A673 (cell line): ENCODE results near the gene SLX4. TPM values are rescaled to one million over a fixed set of nuclear protein-coding genes. Genes with fewer than 3 reads are reported as not detected.

ENCODE experiments used
- BruUV-seq: library from RNA; stranded (reverse); fragments of 400-500 nt; replicated peaks from 2 replicates; lab custom pipeline; 2021; lab: Mats Ljungman, UMichigan
- CTCF ChIA-PET: fragments of 300-600 bp; sonication (Branson Sonifier 250); formaldehyde crosslinking; loops from one replicate; lab custom pipeline; 2022; ENCODE audit warnings: antibody characterized with exemption; lab: Charles Lee
- POLR2A ChIA-PET: fragments of 300-600 bp; sonication (Branson Sonifier 250); formaldehyde crosslinking; loops from one replicate; lab custom pipeline; 2022; ENCODE audit warnings: antibody characterized with exemption; ENCODE audit not compliant: low non-redundant PET; lab: Charles Lee
- DNase-seq: peaks from one replicate; pipeline ENCODE4 v3.0.0-alpha.2; 2015; ENCODE audit warnings: low spot score
- H3K27ac ChIP-seq: fragments of 200-600 bp; sonication (generic); 2 replicates; pipeline ENCODE4 v1.5.1; 2016; ENCODE audit warnings: mixed run types, low read depth, mild to moderate bottlenecking, mixed read lengths, antibody characterized with exemption, low read length; ENCODE audit not compliant: poor library complexity, severe bottlenecking
- H3K27me3 ChIP-seq: fragments of 200-600 bp; sonication (generic); replicated peaks from 2 replicates; pipeline ENCODE4 v1.6.1; 2017; ENCODE audit warnings: mixed run types, low read depth, mild to moderate bottlenecking, mixed read lengths, antibody characterized with exemption, low read length; ENCODE audit not compliant: insufficient read depth, poor library complexity
- H3K36me3 ChIP-seq: fragments of 200-600 bp; sonication (generic); 2 replicates; pipeline ENCODE4 v1.6.1; 2016; ENCODE audit warnings: mixed run types, mild to moderate bottlenecking, mixed read lengths, antibody characterized with exemption, low read length; ENCODE audit not compliant: insufficient read depth, poor library complexity, severe bottlenecking
- H3K4me1 ChIP-seq: fragments of 200-600 bp; sonication (generic); 2 replicates; pipeline ENCODE4 v1.6.1; 2017; ENCODE audit warnings: mixed run types, mild to moderate bottlenecking, mixed read lengths, antibody characterized with exemption, low read length; ENCODE audit not compliant: insufficient read depth, poor library complexity, severe bottlenecking
- H3K4me3 ChIP-seq: fragments of 200-600 bp; sonication (generic); 2 replicates; pipeline ENCODE4 v1.5.1; 2016; ENCODE audit warnings: low read depth, mixed run types, mild to moderate bottlenecking, mixed read lengths, low read length; ENCODE audit not compliant: poor library complexity, severe bottlenecking
- H3K9me3 ChIP-seq: fragments of 200-600 bp; sonication (generic); 2 replicates; pipeline ENCODE4 v1.6.1; 2016; ENCODE audit warnings: mixed run types, low read depth, mild to moderate bottlenecking, mixed read lengths, antibody characterized with exemption, low read length; ENCODE audit not compliant: poor library complexity, severe bottlenecking
- CTCF ChIP-seq: fragments of 300-800, 200-600 bp; sonication (generic); conservative IDR thresholded peaks from 2 replicates; pipeline ENCODE4 v1.5.1; 2017; ENCODE audit warnings: low read depth, mild to moderate bottlenecking, antibody characterized with exemption, low read length, moderate library complexity, mixed read lengths
- EZH2 ChIP-seq: fragments of 200-600 bp; sonication (generic); IDR thresholded peaks from 2 replicates; pipeline ENCODE4 v1.6.1; 2017; ENCODE audit warnings: borderline replicate concordance, low read depth, mild to moderate bottlenecking, mixed read lengths, antibody characterized with exemption, low read length; ENCODE audit not compliant: poor library complexity, severe bottlenecking
- intact Hi-C: fragments of 100-400 bp; cut with micrococcal nuclease; formaldehyde crosslinking; loops from one replicate; pipeline ENCODE4 v1.10.0; 2022; ENCODE audit not compliant: unreplicated experiment
- total RNA-seq: library from RNA; stranded (reverse); gene quantifications from 2 replicates; pipeline ENCODE4 v1.2.3, GENCODE V29; 2021

SLX4 gene
- total RNA-seq, 1 experiment from 2014 or later, result 15.1 TPM

- no peaks in the 10 kb centered on the region for H3K27me3 ChIP-seq
- H3K4me3 ChIP-seq, result no peak overlapping the region
- peaks cover 8% of the 10 kb centered on the region for H3K36me3 ChIP-seq
- POLR2A ChIA-PET, result no interaction called here
- CTCF ChIA-PET, result interaction anchor here (0.6 kb wide), 1 partner anchor 343 kb away, joined by 5 read pairs; no protein-coding TSS in a partner anchor
- BruUV-seq, result no TSS peak
- no peaks in the 10 kb centered on the region for H3K9me3 ChIP-seq
- intact Hi-C loops, result no loop called here
- no peak overlapping the region for H3K27ac ChIP-seq
- no peak for DNase-seq
- TF ChIP-seq EZH2, result no peak
- no peak for TF ChIP-seq CTCF
- H3K4me1 ChIP-seq, result peaks cover 16% of the 10 kb centered on the region
Observed at GRCh38 chr16:3582276-3583165, 28.9 kb downstream of the SLX4 start.

- Histone ChIP-seq H3K36me3 (peaks cover 8% of the 10 kb centered on the region), H3K4me1 (peaks cover 16% of the 10 kb centered on the region), H3K9me3 (no peaks in the 10 kb centered on the region), H3K27me3 (no peaks in the 10 kb centered on the region), H3K27ac (no peak overlapping the region), H3K4me3 (no peak overlapping the region)
- no peak for TF ChIP-seq EZH2
- TF ChIP-seq CTCF, result no peak
- intact Hi-C loops, result no loop called here
- CTCF ChIA-PET, result no interaction called here
- BruUV-seq, result no TSS peak
- POLR2A ChIA-PET, result no interaction called here
- no peak for DNase-seq
Observed at GRCh38 chr16:3581392-3581791, 30.0 kb downstream of the SLX4 start.

GRCh38 chr16:3580686-3581085 lies 30.7 kb downstream of the SLX4 start:
- intact Hi-C loops, result no loop called here
- Histone ChIP-seq H3K27me3 (no peaks in the 10 kb centered on the region), H3K27ac (peak overlapping the region; percentile 53), H3K4me3 (no peak overlapping the region), H3K9me3 (no peaks in the 10 kb centered on the region), H3K36me3 (peaks cover 8% of the 10 kb centered on the region), H3K4me1 (peaks cover 16% of the 10 kb centered on the region)
- POLR2A ChIA-PET, result no interaction called here
- no TSS peak for BruUV-seq
- CTCF ChIA-PET, result no interaction called here
- DNase-seq, result peak; percentile 57
- TF ChIP-seq CTCF, result no peak
- TF ChIP-seq EZH2, result no peak
